ENCODE data around the gene LDLRAD3.

DNA sequence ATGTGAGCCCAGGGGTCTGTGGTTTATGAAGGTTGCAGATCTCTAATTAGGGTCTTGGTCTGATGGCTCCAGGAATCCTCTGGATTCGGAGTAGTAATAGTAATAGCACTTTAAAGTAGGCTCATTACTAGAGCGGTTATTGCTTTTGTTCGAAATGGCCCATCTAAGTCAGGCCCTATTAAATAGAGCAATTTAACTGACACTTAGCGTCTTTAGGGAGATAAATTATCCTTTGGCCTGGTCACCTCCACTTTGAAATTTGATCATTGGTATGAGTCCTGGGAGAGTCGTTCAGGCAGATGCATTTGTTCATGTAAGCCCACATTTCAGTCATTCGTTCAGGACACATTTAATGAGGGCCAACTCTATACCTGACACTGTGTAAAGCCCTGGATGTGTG lies 54.8 kb downstream of the LDLRAD3 start:
- TF ChIP-seq FOXK2 (IDR thresholded peaks at IDR 0.05): no peak
- TF ChIP-seq FOXA1 (IDR thresholded peaks at IDR 0.05): no peak
- no peak for TF ChIP-seq TARDBP (IDR thresholded peaks at IDR 0.05)
- TF ChIP-seq ELF4 (IDR thresholded peaks at IDR 0.05): no peak
- no peak for TF ChIP-seq FOXM1 (IDR thresholded peaks at IDR 0.05; ENCODE audit: borderline replicate concordance)

All from HEK293T (cell line).